Fibroblast of lung (primary cell): ENCODE data around the gene ARPC5L. TPM values are rescaled to one million over a fixed set of nuclear protein-coding genes. Genes with fewer than 3 reads are reported as not detected.

Experiments
- DNase-seq, 2 donors: peaks; one replicate each; pipeline versions ENCODE4 v3.0.0 to v3.0.0-alpha.2; 2010; ENCODE audit warnings: low read depth in 2 of 2
- H2AFZ ChIP-seq: 2 replicates; pipeline ENCODE4 v1.5.1; 2012; ENCODE audit warnings: low read length, control low read depth, inconsistent platforms
- H3K27ac ChIP-seq: 2 replicates; pipeline ENCODE4 v1.5.1; 2011; ENCODE audit warnings: low read length, control low read depth; ENCODE audit not compliant: insufficient read depth
- H3K27me3 ChIP-seq: 2 replicates; pipeline ENCODE4 v1.5.1; 2011; ENCODE audit warnings: mild to moderate bottlenecking, low read length; ENCODE audit not compliant: control insufficient read depth, insufficient read depth
- H3K36me3 ChIP-seq: 2 replicates; pipeline ENCODE4 v1.5.1; 2011; ENCODE audit warnings: low read length; ENCODE audit not compliant: control insufficient read depth, insufficient read depth
- H3K4me1 ChIP-seq: 2 replicates; pipeline ENCODE4 v1.5.1; 2011; ENCODE audit warnings: low read length; ENCODE audit not compliant: control insufficient read depth, insufficient read depth; ENCODE audit errors: extremely low read depth
- H3K4me2 ChIP-seq: 2 replicates; pipeline ENCODE4 v1.5.1; 2011; ENCODE audit warnings: low read length, control low read depth; ENCODE audit not compliant: insufficient read depth; ENCODE audit errors: extremely low read depth
- H3K4me3 ChIP-seq, 4 experiments: fragments of 200-600 bp in 1 of 4; sonication (generic) in 1 of 4; replicated peaks in 1 of 4; 2 replicates each; pipeline ENCODE4 v1.5.1; 2011 to 2016; ENCODE audit warnings: low read length in 4 of 4, low read depth in 3 of 4, mild to moderate bottlenecking in 3 of 4, control low read depth in 2 of 4, inconsistent platforms in 1 of 4, mixed read lengths in 1 of 4; ENCODE audit not compliant: insufficient read depth in 1 of 4; ENCODE audit errors: control extremely low read depth in 1 of 4
- H3K79me2 ChIP-seq: 2 replicates; pipeline ENCODE4 v1.5.1; 2012; ENCODE audit warnings: mild to moderate bottlenecking, low read length, inconsistent platforms; ENCODE audit not compliant: control insufficient read depth, insufficient read depth
- H3K9ac ChIP-seq: 2 replicates; pipeline ENCODE4 v1.5.1; 2011; ENCODE audit warnings: mild to moderate bottlenecking, low read length, control low read depth; ENCODE audit not compliant: insufficient read depth
- H3K9me3 ChIP-seq: 2 replicates; pipeline ENCODE4 v1.5.1; 2012; ENCODE audit warnings: low read depth, low read length; ENCODE audit not compliant: control insufficient read depth, insufficient read depth
- H4K20me1 ChIP-seq: 2 replicates; pipeline ENCODE4 v1.5.1; 2011; ENCODE audit warnings: low read length; ENCODE audit not compliant: control insufficient read depth, insufficient read depth; ENCODE audit errors: extremely low read depth
- CTCF ChIP-seq, 2 donors: IDR thresholded peaks in 1 of 2; conservative IDR thresholded peaks in 1 of 2; 1 replicate in 1 of 2; 2 replicates in 1 of 2; pipeline ENCODE4 v1.5.1; 2011 to 2012; ENCODE audit warnings: low read length in 2 of 2, control low read depth in 1 of 2, inconsistent platforms in 1 of 2, low read depth in 1 of 2, mild to moderate bottlenecking in 1 of 2
- EZH2 ChIP-seq: IDR thresholded peaks from 2 replicates; pipeline ENCODE4 v1.5.1; 2012; ENCODE audit warnings: low read length, control low read depth, mild to moderate bottlenecking; ENCODE audit errors: missing control alignments
- polyA plus RNA-seq, 2 donors: library from polyadenylated mRNA; depleted of rRNA in 1 of 2; stranded (reverse) in 1 of 2; unstranded in 1 of 2; fragments of >200 nt; gene quantifications; 2 replicates each; pipeline ENCODE4 v1.2.1, GENCODE V29; 2011 to 2012; ENCODE audit warnings: missing spikeins in 1 of 2
- total RNA-seq: library from RNA; depleted of rRNA; stranded (reverse); fragments of >200 nt; gene quantifications from 2 replicates; pipeline ENCODE4 v1.2.1, GENCODE V29; 2014

Gene ARPC5L
- total and polyA plus RNA-seq, 2 donors (not counting 1 experiment from before 2014, with no cell fraction given) = 13.2 to 48.9 TPM

GRCh38 chr9:124857533-124858162, 4.3 kb upstream of the ARPC5L start:
- TF ChIP-seq EZH2 (no peak), CTCF (conservative IDR thresholded peaks at IDR 0.05 in 1 of 2, IDR thresholded peaks at IDR 0.05 in 1 of 2; ENCODE audit: low read depth in 1 of 2, low read length in 2 of 2) (no peak)
- Histone ChIP-seq H3K9me3 (no peaks in the 10 kb centered on the region), H3K4me2 (no peak overlapping the region), H3K4me3 (no peak overlapping the region), H2AFZ (no peak overlapping the region), H3K79me2 (peaks cover 36% of the 10 kb centered on the region), H3K27me3 (no peaks in the 10 kb centered on the region), H3K27ac (no peak overlapping the region), H4K20me1 (peaks cover 4% of the 10 kb centered on the region), H3K4me1 (peaks cover 5% of the 10 kb centered on the region), H3K9ac (no peak overlapping the region), H3K36me3 (peaks cover 36% of the 10 kb centered on the region)
- no peak for DNase-seq

GRCh38 chr9:124858330-124859046, 3.4 kb upstream of the ARPC5L start:
- Histone ChIP-seq H3K9me3 (no peaks in the 10 kb centered on the region), H3K79me2 (peaks cover 36% of the 10 kb centered on the region), H3K4me2 (no peak overlapping the region), H3K36me3 (peaks cover 36% of the 10 kb centered on the region), H3K9ac (no peak overlapping the region), H3K27ac (no peak overlapping the region), H3K27me3 (no peaks in the 10 kb centered on the region), H4K20me1 (peaks cover 4% of the 10 kb centered on the region), H3K4me1 (peaks cover 3% of the 10 kb centered on the region), H2AFZ (no peak overlapping the region), H3K4me3 (no peak overlapping the region)
- TF ChIP-seq CTCF (conservative IDR thresholded peaks at IDR 0.05 in 1 of 2, IDR thresholded peaks at IDR 0.05 in 1 of 2; ENCODE audit: low read depth in 1 of 2, low read length in 2 of 2) (no peak), EZH2 (no peak)
- DNase-seq = no peak

GRCh38 chr9:124859803-124860581, 1.9 kb upstream of the ARPC5L start:
- Histone ChIP-seq H3K36me3 (peaks cover 36% of the 10 kb centered on the region), H3K9ac (peak overlapping the region; percentile 98)

More at GRCh38 chr9:124859803-124860581, 1.9 kb upstream of the ARPC5L start:
- DNase-seq = no peak
- H2AFZ ChIP-seq = no peak overlapping the region
- peak overlapping the region; percentile 93 for H3K27ac ChIP-seq
- H3K79me2 ChIP-seq = peaks cover 36% of the 10 kb centered on the region
- peak overlapping the region; percentile 88 for H3K4me2 ChIP-seq
- peaks cover 3% of the 10 kb centered on the region for H3K4me1 ChIP-seq
- no peaks in the 10 kb centered on the region for H3K27me3 ChIP-seq
- TF ChIP-seq EZH2 = no peak
- peaks cover 4% of the 10 kb centered on the region for H4K20me1 ChIP-seq
- peak overlapping the region; percentile 87 to 99 (median 96) for H3K4me3 ChIP-seq
- H3K9me3 ChIP-seq = no peaks in the 10 kb centered on the region
